HG03378 (cell line): ENCODE results near the gene FAM174B.

Experiments used
- ATAC-seq: cut with Tn5 transposase; IDR thresholded peaks from one replicate; pipeline ENCODE4 v1.9.1; 2021; ENCODE audit warnings: mild to moderate bottlenecking, moderate library complexity; ENCODE audit not compliant: unreplicated experiment

Gene FAM174B

DNA sequence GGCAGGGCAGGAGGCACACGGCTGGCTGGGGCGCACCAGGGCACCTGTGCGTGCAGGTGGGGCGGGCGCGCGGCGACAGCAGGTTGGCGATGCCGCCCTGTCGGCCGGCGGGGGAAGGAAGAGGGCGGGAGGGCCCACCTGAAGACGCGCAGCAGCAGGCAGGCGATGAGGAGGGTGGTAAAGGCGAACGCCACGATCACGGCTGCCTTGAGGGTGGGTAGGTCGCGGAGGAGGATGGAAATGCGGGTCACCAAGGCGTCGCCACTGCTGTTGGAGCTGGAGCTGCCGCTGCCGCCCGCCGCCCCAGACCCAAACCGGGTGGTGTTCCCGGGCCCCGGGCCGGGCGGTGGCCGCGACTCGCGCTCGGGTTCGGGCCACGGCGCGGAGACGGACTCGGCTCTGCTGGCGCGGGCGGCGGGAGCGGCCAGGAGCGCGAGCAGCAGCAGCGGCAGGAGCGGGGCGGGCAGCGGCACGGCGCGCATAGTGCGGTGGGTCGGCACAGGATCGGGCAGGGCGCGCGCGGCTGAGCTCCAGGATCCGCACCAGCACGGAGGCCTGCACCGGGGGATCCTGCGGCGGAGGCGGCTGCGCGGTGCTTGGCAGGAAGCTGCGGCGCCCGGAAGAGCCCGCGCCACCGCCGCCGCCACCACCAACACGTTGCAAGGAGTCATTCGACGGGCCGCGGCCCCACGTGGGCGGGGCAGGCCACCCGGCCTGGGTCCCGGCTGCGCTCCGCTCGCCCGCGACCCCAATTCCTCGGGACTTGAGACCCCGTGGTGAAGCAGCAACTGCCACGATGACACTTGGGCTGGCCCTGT is at the start of gene FAM174B:
Gene FAM174B (minus strand): TSS at position 598 of the 818 bp plus-strand sequence.
- ATAC-seq, result no peak

DNA sequence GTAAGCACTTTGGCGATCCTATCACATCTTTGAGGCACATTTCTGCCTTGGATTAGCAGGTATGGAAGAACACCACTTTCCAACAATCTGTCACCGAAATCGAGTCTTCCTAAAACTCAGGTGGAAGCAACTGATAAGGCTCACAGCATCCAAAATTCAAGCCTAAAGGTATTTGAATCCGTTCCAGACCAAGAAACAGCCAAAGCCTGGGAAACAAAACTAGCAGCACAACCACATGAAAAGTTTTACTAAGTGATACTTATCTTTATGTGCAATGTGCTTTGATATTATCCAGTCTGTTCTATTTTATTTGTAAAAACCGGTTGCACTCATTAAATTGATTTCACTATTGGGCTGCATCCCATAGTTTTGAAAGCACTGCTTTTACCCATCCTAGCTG is 40.5 kb upstream of the FAM174B start:
- ATAC-seq, result no peak

DNA sequence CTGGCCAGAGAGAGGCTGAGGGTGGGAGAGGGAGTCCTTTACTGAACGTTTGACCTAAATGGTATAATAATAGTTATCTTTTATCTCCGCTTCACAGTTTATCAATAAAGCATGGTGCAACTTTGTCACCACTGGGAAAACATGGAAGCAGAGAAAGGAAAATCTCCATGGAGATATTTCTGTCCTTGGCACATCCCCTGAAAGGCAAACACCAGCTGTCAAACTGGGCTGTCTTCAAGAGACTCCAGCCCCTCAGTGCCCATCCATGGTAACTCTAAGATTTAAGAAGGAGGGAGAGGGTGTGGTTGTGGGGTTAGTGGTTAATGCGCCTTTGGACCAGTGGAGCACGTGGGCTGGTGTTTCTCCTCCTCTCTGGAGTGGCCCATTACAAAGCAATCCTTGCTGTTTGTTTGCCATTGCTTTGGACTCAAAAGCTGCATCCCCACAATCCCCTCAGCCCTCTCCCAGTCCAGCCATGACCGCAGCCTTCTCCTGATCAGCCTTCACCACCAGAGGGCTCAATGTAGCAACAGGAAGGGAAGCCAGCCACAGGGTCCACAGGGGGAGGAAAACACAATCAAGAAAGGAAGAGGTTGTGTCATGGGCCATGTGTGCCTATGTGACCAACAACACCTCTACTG is 38.2 kb upstream of the FAM174B start:
- no peak for ATAC-seq

DNA sequence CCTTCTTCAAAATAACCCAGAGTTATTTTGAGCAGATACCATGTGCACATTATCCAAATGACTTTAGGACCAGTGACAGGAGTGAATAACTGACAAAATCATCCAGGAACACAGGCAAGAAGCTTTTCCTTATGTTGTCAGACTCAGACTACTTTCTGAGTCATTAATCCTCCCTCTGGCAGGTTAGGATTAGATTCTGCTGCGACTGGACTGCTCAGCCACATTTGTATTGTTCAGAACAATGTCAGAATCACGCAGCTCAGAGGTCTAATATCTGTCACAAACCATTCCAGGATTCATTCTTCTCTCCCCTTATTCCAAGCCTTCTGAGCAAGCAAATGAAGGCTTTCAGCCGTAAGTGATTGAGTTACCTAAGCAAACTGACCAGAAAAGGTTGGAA is 34.8 kb upstream of the FAM174B start:
- ATAC-seq, result no peak

DNA sequence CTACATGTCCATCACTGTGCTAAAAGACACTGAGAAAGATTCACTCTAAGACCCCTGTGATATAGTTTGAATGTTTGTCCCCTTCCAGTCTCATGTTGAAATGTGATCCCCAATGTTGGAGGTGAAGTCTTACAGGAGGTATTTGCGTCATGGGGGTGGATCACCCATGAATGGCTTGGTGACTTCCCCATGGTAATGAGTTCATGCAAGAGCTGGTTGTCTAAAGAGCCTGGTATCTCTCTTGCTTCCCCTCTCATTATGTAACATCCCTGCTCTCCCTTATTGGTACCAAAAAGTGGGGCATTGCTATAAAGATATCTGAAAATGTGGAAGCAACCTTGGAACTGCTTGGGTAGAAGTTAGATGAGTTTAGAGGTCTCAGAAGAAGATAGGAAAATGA is 32.2 kb upstream of the FAM174B start:
- ATAC-seq, result no peak

DNA sequence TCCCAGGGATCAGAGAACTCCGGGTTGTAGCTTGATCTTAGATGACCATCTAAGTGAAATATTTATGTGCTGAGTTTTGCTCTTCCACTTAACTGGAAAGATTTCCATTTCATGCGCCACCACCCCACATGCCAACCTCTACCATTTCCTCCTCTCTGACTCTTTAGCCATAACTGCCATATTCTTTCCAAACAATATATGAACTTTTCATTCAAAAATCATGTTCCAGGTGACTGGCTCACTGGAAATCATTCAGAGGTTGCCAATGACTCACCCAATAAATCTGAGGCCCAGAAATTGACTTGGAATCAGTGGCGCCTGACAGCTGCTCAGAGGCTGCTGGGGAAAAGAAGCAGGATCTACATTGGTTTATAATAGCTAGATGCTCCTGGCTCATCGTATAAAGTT is 31.6 kb upstream of the FAM174B start:
- no peak for ATAC-seq

DNA sequence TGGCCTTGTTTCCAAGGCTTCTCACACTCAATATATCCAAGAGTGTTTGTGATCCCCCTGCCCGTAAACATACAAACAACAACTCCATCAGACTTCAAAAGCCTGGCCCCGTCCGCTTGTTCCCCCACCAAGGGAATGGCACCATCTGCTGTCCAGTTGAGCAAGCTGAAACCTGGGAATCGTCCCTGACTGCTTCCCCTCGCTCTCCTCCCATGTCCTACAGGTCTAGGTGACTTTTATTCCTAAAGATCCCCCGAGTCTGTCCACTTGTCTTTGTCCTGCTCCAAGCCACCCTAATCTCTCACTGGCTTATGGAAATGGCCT is 27.9 kb upstream of the FAM174B start:
- no peak for ATAC-seq

DNA sequence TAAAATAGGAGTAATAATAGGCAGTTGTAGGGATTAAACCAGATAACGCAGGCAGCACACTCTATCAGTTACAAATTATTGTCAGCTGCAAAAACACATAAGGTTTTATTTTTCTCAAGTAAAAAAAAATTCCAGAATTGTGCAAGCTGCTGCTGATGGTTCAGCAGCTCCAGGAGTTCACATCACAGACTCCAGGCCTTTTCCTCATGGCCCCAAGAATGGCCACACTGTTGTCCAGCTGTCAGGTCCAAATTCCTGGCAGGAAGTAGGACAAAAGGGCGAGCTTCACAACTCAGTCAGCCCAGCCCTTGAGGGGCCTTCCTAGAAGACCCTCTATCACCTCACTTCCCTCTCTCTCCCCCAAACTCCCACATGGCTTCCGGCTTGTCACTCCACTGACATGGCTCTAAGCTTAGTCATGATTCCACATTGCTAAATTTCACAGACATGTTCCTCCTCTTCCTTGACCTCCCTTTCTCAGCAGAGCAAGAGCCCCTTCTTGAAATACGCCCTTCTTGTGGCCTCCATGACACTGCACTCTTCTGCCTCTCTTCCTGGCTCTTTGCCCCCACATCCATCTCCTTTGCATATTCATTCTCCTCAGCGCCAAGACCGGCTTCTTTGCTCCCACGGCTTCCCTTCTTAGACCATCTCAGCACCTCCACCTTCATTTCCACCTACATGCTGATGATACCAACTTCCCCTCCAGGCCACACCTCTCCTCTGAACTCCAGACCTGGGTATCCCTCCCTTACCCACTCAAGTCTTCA is 27.4 kb upstream of the FAM174B start:
- ATAC-seq, result no peak

DNA sequence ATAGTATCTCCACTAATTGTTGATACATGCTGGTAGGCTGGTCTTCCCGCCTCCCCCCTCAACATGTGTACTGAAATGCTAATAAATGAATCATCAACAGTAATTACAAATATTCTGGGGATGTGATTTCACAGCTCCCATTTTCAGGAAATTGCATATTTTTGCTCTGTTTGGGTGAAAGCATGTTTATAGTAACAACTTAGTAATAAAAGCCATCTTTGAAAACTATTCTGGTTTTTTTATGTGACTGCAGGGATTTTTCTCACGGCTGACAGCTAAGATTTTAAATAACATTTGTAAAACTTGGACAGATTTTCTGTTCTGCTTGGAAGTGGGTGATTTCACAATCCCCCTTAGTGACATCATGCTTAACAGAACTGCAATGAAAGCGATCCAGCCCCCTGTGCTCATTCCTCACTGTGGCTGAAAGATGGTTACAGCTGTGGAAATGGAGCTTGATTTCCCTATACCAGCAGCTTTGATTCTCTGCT is 25.6 kb upstream of the FAM174B start:
- ATAC-seq, result no peak

DNA sequence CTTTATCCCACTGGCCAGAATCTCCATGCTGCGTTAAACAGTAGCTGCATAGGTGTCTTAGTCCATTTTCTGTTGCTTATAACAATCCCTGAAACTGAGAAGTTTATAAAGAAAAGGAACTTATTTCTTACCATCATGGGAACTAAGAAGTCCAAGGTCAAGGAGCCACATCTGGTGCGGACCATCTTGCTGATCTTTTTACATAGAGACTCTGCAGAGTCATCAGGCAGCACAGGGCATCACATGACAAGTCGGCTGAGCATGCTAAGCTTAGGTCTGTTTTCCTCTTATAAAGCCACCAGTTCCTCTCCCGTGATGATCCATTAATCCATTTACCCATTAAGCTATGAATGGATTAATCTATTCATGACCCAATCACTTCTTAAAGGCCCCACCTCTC is 22.4 kb upstream of the FAM174B start:
- ATAC-seq, result no peak

DNA sequence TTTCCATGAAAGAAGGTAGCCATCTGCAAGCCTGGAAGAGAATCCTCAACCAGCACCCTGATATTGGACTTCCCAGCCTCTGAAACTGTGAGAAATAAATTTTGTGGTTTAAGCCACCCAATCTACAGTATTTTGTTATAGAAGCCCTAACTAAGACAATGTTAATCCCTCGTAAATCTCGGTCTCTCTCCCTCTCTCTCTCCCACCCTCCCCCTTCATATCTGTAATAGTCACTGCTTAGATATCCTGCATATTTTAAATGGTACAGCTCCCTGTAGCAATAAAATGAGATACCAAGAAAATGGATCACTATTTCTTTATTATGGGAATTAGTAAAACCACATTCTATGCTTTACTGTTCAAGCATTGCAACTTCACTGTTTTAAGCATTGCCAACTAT is 21.0 kb upstream of the FAM174B start:
- ATAC-seq, result no peak

DNA sequence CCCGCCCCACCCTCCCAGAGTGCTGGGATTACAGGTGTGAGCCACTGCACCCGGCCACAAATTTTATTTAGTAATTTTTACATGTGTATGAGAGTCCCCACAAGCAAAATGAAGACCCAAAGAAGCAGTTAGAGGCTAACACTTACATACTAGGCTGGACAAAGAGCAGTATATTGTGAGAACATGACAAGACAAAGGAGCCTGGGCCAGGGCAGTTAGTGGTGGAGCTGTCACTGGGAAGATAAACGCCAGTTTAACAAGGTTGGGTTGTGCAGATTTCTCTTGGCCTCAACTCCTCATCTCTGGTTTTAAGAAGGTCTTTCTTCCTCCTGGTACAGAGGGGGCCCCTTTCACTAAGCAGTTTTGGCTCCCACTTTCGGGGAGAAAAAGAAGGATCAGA is 19.9 kb upstream of the FAM174B start:
- no peak for ATAC-seq

DNA sequence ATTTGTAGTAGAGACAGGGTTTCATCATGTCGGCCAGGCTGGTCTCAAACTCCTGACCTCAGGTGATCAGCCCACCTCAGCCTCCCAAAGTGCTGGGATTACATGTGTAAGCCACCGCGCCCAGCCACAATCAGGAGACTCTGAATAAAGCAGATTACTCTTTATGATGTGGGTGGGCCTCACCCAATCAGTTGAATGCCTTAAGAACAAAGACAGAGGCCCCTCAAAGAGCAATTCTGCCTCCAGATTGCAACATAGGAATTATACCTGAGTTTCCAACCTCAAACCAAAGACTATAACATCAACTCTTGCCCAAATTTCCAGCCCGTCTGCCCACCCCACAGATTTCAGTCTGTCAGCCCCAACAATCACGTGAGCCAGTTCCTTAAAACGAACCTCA is 18.8 kb upstream of the FAM174B start:
- no peak for ATAC-seq

DNA sequence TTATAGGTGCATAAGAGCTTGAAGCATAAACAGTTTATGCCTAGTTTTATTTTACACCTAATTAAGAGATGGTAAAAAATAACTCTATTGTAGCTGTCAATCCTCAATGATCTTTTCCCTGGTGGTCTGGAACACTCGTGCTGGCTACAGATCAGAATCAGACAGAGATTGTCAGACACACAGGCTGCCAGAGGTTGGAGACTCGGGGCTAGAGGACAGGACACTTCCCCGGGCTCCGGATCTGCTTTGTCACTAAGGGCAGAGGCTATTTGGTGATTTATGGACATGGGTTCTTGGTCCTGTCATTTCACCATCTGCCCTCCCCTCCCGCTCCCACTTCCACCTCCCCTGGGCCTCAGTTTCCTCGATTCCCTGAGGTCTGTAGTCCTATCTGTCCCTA is 16.5 kb upstream of the FAM174B start:
- no peak for ATAC-seq

DNA sequence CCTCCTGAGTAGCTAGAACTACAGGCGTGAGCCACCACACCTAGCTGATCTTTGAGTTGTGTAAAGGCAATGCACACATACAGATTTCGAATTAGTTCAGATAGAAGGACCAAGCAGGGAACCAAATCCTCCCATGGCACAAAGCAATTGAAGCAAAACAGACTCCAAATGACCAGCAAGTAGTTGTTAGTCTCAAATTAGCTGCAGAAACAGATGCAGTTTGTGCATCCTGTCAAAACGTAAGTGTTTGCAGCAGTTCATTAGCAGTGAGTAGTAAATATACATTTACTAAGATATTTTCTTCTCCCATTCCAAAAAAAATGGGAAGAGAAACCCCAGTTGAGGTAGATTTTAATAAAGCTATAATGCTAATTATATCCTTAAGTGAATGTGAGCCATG is 15.8 kb upstream of the FAM174B start:
- no peak for ATAC-seq

DNA sequence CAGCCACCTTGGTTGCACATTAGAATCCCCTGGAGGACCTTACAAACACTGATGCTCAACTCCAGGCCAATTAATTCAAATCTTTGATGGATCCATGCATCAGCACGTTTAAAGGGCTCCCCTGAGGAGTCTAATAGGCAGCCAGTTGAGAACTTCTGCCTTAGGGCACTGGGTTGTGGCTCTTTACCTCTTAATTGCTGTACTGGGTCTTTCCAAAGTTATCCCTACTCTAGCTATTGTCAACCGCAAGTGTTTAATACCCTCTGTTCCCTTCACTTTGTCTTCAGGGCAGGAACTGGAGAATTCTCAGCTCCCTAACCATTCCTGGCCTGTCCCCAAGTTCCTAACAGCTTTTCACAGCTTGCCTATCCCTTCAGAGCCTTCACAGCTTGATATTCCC is 15.0 kb upstream of the FAM174B start:
- no peak for ATAC-seq

DNA sequence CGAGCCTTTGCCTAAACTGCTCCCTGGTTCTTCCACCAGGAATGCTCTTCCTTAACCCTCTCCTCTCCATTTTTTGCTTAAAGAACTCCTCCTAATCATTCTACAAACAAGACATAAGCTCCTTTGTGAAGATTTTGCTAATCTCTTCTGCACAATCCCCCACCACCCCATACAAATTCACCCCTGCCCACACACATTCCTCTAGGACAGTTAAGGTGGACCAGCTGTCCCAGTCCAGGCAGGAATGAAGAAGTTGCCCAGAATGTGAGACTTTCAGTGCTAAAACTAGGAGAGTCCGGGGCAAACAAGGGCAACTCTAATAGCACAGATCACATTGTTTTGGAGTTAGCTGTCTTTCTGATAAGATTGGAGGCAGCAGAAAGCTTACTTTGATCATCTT is 13.9 kb upstream of the FAM174B start:
- ATAC-seq, result no peak

DNA sequence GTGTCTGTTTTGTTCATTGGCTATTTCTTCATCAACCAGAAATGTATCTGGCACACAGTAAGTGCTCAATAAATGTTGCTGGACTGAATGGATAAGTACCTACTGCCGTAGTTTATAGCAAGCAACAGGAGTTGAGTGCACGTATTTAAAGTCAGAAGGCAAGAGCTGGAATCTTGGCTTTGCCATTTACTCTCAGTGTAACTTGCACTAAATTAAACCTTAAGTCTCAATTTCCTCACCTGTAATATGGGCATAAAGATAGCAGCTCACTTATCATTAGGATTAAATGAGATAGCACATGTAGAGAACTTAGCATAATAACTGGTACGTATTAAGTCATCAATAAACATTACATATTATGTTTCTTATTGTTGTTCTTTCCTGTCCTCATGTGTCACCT is 13.0 kb upstream of the FAM174B start:
- ATAC-seq, result no peak

DNA sequence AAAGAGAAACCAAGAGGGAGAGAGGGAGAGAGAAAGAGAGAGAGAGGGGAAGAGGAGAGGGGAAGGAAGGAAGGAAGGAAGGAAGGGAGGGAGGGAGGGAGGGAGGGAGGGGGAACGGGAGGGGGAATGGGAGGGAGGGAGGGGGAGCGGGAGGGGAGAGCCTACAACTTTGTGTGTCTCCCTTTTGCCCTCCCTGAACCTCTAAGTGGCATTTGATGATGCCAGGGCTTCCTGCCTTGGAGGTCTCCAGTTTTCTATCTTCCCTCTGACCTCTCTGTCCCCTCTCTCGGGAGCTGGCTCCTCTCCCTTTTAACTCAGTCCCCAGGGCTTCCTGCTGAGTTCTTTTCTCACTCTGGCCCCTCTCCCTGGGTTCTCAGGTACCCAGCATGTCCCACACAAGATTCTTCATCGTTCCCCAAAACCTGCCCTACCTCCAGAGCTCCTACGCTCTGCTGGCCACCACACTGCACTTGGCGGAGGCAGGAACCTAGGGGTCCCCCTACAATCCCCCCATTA is 12.5 kb upstream of the FAM174B start:
- no peak for ATAC-seq

DNA sequence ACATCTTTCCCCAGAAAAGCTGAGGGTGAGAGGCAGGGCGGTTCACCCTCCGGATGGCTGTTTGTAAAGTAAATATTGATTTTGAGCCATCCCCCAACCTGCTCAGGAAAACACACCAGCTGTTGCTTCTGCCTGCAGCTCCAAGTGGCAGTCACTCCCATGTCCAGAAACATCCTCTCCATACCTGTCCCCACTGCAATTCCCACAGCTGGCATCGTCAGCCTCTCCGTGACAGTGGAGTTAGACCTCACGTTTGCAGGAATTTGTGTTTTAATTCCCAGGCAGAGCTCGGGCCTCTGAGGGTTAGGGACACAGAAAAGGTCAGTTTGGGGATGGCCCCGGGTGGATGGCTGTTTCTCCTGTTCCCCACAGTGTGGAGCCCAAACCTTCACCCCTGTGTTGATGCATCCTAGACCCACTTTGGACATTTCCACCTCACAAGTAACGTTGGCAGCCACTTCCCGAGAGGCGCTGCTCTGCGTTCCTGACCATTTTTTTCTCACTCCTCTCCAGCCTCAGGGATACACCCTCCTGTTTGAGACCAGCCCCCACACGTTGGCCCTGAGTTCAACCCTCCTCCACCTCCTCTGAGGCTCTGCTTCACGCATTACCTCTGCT is 11.8 kb upstream of the FAM174B start:
- ATAC-seq, result no peak

DNA sequence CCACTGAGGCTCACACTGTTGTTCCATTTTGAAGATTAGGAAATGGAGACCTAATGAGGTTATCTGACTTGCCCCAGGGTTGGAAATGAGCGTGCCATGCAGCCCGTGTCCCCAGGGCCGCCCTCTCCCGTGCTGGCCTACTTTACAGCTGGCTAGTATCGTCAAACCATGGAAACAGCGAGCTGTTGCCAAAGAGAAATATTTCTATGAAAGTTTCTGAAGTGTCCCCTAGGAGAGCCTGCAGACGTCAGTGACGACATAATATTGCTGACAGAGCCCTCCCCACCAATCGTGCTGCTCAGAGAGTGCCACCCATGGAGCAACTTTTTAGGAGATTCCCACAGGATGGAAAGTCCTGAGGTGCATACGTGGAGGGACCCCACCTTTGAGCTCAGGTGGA is 11.2 kb upstream of the FAM174B start:
- ATAC-seq, result no peak
